ENCODE results near the gene TCERG1L.

- no peak for TF ChIP-seq CTCF (IDR thresholded peaks at IDR 0.05)
- TF ChIP-seq POLR2A (IDR thresholded peaks at IDR 0.05), result no peak
- TF ChIP-seq POLR2AphosphoS5 (IDR thresholded peaks at IDR 0.05), result no peak
- no peak for TF ChIP-seq EP300 (IDR thresholded peaks at IDR 0.05)
These were observed 117.6 kb downstream of the TCERG1L start for GRCh38 chr10:131193923-131194322.

Data from gastroesophageal sphincter (tissue), 3 donors.